Stimulated activated CD4-positive, alpha-beta T cell treated with anti-CD3 and anti-CD28 coated beads, Interleukin-2, amount 100 ng/mL, for 48 hours (primary cell): ENCODE results near the gene PPP6R1.

Experiments
- DNase-seq, 2 donors: peaks; one replicate each; pipeline ENCODE4 v3.0.0-alpha.2; 2020

PPP6R1 gene, protein sequence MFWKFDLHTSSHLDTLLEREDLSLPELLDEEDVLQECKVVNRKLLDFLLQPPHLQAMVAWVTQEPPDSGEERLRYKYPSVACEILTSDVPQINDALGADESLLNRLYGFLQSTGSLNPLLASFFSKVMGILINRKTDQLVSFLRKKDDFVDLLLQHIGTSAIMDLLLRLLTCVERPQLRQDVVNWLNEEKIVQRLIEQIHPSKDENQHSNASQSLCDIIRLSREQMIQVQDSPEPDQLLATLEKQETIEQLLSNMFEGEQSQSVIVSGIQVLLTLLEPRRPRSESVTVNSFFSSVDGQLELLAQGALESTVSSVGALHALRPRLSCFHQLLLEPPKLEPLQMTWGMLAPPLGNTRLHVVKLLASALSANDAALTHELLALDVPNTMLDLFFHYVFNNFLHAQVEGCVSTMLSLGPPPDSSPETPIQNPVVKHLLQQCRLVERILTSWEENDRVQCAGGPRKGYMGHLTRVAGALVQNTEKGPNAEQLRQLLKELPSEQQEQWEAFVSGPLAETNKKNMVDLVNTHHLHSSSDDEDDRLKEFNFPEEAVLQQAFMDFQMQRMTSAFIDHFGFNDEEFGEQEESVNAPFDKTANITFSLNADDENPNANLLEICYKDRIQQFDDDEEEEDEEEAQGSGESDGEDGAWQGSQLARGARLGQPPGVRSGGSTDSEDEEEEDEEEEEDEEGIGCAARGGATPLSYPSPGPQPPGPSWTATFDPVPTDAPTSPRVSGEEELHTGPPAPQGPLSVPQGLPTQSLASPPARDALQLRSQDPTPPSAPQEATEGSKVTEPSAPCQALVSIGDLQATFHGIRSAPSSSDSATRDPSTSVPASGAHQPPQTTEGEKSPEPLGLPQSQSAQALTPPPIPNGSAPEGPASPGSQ

DNA sequence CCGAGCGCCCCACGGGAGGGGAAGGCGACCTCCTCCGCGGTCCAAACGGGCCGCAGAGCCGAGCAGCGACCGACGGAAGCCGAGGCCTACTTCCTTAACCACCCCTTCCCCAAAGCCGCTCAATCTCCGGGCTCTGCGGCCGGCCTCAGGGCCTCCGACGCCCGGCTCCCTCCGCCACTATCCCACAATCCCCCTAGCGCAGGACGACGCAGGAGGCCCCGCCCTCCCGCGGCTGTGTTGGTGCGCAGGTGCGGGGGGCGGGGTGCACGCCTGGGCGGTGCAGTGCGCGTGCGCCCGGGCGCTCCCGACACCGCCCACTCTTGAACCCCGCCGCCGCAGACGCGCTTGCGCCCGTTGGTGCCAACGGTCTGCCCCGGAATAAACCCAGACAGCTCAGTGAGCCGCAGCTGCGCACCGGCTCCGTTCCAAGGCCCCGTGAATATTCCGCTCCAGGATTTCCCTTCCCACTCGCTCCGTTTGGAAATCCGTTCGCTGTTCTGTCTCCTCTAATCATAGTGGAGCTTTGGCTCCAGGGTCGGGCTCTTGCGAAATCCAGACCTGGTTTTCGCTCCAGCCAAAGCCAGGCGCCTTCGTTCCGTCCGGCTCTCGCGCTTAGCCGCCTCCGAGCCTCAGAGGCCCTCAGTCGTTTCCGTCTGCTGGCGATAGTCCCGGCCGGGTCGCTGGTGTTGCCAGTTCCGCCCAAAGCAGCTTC, at the start of gene PPP6R1:
Gene PPP6R1 (minus strand): TSS at position 190 of the 712 bp plus-strand sequence. CDS start 11,914 bp downstream, outside the sequence.
- peak; percentile 94 to 96 for DNase-seq

DNA sequence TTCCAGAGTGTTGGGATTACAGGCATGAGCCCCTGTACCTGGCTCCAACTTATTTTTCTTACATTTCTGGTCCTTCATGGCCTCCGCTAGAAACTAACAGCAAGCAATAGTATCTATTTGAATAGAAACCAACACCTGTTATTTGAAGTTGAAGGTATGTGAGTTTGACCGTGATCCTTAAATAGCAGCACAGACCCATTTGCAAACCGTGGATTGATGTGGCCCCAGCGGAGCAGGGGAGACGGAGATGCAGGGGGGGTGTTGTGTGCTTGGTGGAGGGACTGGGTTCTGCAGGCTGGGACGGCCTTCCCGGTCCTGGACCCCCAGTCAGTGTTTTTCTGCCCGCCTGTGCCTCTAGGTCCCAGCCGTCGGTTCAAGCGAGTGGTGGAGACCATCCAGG, 49.5 kb upstream of the PPP6R1 start:
- DNase-seq: no peak

DNA sequence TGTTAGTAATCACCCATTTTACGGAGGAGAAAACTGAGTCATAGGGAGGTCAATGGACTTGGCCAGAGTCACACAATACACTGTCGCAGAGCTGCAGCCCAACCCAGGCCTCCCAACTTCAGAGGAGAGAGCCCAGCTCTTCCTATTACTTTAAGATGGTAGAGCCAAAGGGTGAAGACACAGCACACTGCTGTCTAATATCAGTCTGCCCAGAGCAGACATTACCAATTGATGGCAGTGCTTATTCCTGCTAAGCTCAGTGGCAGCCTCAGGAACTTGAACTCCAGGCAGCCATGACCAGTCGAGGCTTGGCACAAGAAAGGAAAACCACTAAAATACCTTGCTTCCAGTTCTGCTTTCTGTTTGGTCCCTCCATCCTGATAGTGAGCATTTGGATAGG, 47.9 kb upstream of the PPP6R1 start:
- DNase-seq: no peak

DNA sequence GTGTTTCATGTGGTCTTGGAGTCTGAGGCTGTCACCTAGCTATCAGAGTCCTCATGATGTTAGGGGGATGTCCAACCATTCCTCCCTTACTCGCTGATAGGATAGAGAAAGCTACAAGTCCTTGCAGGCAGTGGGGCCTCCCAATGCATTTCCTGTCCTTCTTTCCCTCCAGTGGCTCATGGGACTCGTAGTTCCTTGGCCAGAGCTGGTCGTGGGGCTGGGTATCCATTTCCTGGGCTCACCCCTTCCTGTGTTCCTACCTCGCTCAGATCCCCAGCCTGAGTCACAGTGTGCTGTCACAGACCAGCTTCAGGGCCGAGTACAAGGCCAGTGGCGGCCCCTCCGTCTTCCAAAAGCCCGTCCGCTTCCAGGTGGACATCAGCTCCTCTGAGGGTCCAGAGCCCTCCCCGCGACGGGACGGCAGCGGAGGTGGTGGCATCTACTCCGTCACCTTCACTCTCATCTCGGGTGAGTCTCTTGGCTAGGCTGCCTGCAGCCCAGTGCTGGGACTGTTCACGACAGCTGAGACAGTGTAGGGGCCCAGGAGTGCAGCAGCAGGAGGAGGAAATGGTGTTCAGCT, 47.3 kb upstream of the PPP6R1 start:
- no peak for DNase-seq

DNA sequence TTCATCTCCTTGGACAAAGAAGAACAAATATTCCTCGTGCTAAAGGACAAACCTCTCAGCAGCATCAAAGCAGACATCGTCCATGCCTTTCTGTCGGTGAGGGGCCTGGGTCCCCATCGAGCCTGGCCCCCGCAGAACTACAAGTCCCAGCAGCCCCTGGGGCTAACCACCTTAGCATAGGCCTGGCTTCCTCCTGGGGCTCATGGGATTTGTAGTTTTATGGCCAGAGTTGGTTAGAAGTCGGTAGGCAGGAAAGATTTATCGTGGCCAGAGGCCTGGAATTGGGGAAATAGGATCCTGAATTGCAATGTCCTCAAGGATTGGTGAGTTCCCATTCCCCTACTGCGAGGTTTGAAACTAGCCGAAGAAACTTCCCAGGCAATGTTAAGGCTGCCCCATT, 46.7 kb upstream of the PPP6R1 start:
- DNase-seq: peak; percentile 49 to 55

DNA sequence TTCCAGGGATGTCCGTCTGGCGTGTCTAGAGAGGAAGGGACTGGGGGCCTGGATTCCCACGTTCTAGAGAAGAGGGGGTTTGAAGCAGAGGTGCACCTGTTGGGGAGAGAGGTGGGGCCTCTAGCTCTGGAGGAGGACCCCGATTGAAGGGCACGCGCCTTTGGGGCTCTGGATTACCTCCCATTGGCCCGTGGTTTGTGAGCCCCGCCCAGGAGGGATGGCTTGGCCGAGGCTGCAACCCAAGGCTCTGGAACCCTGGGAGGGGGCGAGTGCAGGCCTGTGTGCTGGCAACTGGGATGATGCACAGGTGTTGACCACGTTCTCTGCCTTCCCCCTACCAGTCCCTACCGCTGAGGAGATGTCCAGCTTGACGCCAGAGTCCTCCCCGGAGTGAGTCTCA, 46.2 kb upstream of the PPP6R1 start:
- no peak for DNase-seq

DNA sequence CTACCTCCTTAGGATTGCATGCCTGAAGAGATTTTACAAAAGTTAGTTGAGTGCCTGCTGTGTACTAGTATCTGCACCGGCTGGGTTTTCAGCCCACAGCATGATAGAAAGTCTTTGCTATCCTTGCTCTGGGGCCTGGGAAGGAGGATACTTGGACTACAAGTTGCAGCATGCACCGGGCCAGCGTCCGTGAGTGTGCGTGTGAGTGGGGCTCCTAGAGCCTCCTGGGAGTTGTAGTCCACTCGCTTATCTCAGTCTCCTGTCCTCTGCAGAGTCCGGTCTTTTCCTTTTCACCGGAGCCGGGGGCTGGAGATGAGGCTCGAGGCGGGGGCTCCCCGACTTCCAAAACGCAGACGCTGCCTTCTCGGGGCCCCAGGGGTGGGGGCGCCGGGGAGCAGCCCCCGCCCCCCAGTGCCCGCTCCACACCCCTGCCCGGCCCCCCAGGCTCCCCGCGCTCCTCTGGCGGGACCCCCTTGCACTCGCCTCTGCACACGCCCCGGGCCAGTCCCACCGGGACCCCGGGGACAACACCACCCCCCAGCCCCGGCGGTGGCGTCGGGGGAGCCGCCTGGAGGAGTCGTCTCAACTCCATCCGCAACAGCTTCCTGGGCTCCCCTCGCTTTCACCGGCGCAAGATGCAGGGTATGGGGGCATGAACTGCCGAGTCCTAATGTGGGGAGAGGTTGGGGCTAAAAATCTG, 45.6 kb upstream of the PPP6R1 start:
- peak in 1 of 2 donors; percentile 24 for DNase-seq

DNA sequence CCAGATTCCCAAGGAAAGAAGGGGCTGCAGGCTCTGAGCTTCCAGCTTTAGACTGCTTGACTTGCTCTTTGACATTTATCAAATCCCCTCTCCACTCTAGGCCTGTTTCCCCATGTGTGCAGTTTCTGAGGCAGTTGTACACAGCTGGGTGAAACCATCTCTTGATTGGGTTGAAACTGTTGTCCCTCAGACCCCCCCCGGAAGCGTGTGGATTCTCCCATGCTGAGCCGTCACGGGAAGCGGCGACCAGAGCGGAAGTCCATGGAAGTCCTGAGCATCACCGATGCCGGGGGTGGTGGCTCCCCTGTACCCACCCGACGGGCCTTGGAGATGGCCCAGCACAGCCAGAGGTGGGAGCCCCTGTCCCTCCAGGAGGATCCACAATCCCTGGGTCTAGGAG, 44.7 kb upstream of the PPP6R1 start:
- DNase-seq: no peak

DNA sequence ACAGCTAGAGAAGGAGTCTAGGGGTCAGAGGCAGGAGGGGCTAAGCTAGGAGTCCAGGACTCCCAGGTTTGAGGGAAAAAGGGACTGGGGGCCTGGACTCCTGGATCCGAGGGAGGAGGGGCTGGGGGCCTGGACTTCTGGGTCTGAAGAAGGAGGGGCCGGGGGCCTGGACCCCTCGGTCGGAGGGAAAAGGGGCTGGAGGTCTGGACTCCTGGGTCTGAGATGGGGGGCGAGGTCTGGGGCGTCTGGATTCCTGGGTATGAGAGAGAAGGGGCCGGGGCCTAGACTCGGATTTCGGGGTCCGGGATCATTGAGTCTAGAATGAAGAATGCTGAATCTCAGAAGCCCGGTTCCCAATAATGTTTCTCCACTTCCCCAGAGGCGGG, 43.5 kb upstream of the PPP6R1 start:
- DNase-seq: no peak

DNA sequence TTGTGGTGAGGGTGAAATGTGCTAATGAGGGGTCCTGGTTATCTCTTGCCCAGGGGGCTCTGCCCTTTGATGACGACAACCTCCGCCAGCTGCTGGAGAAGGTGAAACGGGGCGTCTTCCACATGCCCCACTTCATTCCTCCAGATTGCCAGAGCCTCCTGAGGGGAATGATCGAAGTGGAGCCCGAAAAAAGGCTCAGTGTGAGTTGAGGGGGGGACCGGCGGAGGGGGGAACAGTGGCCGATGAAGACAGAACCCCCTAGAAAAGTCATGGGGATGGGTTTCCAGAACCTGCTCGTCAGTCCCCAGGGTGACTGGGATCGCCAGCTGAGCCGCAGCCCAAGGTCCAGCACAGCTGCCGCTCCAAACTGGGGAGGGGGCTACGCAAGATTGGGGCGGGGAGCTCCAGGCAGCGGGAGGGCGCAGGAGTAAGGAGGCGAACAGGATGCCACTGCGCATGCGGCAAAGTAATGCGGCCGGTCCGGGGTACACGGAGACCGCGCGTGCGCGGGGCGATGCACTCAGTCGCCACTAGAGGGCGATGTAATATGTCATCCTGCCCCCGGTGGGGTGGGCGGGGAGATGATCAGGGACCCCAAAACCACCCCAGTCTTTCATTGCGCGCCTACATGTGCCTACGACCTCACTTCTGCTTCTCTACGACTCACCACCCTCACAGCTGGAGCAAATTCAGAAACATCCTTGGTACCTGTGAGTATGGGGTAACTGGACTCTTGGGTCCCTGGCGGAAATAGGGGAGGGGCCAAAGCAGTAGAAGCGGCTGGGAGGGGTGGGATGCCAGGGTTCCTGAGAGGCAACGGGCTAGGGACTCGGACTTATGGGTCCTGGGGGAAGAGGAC, 42.9 kb upstream of the PPP6R1 start:
- peak; percentile 97 to 99 for DNase-seq

DNA sequence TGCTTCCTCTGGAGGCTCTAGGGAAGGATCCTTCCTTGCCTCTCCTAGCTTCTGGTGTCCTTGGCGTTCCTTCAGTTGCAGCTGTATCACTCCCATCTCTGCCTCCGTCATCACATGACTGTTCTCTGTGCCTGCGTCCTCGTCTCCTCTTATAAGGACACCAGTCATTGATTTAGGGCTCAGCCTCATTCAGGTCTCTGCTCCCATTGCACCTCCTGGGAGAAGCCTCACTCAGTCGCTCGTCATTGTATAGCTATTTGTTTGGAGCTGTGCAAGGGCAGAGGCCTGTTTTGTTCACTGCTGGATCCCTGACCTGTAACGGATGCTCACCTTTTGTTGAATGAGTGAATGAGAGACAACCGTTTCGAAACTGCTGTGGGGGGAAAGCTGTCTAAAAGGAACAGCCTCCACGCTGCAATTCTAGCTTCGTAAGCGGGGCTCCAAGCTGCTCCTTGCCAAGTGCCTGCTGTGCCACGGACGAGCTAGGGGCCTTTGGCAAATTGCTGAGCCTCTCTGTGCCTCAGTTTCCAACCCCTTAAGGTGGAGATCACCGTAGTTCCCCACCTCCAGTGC, 42.2 kb upstream of the PPP6R1 start:
- no peak for DNase-seq

DNA sequence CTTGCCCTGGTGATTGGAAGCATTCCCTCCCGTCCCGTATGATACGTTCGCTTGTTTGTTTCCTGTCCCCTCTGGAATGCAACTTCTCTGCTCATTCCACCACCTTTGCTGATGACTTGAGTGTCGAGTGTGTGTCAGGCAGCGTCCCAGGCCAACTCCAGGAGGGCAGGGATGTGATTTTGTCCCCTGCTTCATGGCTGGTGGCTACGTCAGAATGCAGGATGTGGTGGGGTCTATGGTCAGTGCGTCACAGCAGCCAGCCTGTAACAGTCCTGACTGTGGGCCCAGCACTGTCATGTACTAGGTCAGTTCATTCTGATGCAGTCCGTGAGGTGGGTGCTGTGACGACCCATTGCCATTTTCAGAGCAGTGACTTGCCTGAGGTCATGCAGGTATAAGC, 41.2 kb upstream of the PPP6R1 start:
- DNase-seq: no peak

DNA sequence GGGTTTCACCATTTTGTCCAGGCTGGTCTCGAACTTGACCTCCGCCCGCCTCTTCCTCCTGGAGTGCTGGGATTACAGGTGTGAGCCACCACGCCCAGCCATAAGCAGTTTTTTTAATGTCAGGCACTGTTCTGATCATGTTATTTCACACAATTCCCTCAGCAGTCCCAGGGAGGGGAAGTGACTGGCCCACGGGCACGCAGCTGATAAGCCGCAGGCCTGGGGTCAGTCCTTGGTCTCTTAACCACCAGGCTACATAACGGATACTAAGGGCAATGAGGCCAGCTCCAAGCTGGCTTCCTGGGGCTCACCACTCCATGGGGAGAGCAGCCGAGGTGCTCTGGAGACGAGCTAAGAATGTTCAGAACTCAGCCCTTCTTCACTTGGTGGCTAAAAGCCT, 38.5 kb upstream of the PPP6R1 start:
- DNase-seq: no peak

DNA sequence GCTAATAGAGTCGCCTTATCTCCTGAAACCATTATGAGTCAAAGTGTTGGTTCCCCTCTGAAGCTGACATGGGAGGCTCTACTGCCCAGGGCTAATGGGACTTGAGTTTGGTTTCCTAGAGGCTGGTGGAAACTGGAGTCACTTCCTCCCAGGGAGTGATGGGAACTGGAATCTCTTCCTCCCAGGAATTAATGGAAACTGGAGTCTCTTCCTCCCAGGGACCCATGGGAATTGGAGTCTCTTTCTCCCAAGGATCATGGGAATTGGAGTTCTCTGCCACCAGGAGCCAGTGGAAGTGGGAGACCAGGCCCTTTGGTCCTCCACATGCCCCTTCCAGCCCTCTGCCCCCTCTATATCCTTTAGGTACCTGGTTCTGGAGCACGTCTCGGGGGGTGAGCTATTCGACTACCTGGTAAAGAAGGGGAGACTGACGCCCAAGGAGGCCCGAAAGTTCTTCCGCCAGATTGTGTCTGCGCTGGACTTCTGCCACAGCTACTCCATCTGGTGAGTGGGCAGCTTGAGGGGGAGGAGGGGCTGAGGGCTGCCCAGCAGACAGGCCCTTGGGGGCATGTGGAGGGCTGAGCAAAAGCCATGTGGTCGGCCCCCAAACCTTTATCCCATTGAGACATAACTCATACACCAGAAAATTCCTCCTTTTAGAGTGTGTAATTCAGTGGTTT, 30.4 kb upstream of the PPP6R1 start:
- DNase-seq: no peak

DNA sequence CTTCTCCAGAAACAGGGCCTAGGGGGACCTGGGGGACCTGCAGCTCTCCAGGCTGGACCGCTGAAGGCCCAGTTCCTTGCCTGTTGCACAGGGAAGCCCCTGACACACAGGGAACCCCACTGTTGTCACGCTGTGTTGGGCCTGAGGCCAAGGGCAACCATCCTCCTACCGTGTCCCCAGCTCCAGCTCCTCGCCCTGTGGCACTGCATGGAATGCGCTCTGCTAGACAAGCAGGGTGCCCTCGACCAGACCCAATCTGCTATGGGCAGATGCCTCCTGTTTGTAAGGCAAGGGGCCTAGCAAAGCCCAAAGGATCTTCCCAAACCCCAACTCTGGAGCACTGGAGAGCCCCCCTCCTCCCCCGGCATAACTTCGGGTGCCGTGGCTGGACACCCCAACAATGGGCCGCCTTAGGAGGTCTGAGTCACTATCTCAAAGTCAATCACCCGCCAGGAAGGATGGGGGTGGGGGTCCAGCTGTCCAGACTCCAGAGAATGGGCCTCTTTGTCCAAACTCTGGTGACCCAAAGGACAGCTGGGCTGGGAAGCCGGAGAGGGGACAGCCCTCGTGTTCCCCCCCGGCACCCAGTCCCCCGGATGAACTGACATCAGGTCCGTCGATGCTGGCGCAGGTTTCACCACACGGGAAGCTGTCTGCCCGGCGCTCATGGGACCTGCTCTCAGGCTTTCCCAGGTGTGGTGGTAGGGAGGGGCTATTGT, 28.7 kb upstream of the PPP6R1 start:
- DNase-seq: no peak

DNA sequence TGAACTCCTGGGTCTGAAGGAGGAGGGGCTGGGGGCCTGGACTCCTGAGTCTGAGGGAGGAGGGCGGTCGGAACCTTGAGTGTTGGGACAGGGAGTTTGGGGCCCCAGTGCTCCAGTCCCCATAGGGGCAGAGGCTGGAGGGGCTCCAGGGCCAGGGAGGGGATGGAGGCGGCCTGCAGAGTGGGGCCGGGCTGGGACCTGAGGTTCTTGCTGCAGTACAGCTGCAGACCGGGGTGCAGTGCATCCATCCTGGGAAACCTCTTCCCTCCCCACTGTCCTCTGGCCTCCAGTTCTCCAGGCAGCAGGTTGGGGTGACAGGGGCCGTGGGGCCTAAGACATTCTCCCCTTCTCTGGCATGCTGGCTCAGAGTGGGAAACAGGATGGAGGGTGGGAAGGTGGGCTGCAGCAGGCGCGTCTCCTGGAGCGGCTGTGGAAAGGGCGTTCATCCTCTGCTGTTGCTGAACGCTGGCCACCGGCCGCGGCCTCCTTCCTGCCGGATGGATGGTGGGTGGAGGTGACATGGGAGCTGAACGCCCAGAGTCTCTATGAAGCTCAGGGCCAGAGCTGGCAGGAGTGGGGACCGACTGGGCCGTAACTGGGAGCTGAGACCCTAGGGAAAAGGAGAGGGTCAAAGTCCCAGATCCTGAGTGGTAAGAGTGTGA, 26.5 kb upstream of the PPP6R1 start:
- no peak for DNase-seq

DNA sequence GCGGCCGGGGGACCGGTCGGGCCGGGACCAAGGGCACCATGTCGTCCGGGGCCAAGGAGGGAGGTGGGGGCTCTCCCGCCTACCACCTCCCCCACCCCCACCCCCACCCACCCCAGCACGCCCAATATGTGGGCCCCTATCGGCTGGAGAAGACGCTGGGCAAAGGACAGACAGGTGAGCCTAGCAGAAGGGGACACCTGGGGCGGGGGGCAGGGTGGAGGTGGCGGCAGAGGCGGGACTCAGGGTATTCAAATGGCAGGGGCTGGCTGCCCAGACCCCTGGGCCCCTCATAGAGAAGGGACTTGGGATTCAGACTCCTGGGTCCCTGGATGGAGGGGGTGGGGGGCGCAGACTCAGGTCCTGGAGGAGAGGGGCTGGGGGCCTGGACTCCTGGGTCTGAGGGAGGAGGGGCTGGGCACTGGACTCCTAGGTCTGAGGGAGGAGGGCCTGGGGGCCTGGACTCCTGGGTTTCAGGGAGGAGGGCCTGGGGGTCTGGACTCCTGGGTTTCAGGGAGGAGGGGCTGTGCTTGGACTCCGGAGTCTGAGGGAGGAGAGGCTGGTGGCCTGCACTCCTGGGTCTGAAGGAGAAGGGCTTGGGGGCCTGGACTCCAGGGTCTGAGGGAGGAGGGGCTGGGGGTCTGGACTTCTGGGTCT, 25.7 kb upstream of the PPP6R1 start:
- no peak for DNase-seq

DNA sequence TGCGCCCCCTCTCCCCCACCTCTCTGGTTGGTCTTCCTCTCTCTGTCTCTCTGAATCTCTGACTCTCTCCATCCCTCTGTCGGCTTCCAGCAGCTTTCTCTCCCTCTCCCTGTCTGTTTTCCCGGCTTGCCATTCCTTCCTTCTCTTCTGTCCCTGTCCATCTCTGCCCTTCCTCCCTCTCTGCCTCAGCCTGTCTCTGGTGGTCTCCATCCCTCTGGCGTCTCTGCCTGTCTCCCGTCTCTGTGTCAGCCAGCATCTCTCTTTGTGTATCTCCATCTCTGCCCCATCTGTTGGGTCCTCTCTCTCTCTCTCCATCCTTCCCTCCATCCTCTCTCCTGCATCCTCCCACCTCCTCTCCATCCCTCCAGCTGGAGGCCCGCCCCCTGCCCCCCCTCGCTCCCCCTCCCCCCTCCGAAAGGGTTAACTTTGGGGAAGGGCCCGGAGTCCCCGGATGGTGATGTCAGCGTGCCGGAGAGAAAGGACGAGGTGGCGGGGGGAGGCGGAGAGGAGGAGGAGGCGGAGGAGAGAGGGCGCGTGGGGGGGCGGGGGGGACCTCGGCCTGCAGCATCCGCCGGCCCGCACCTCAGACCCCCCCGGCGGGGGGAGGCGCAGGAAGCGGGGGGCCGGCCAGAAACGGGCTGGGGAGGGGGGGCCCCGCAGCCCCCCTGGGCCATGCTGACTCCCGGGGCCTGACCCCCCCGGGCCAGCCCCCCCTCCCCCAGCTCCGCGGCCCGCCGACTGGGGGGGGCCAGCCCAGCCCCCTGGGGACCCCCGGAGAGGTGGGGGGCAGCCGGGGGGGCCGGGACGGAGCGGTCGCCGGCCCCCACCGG, 24.9 kb upstream of the PPP6R1 start, which contains the start of gene BRSK1:
Gene BRSK1 (plus strand): TSS at position 450 of the 830 bp plus-strand sequence. CDS start 446 bp downstream, outside the sequence.
- DNase-seq: peak in 1 of 2 donors; percentile 24
